GM12874 (cell line): Measurements from ENCODE around the gene MYH14.

Experiments
- TF ChIP-seq, protein P1 (sequence below): IDR thresholded peaks from 2 replicates; pipeline ENCODE4 v1.5.1; 2011; ENCODE audit warnings: low read depth, mild to moderate bottlenecking, control low read depth, low read length, moderate library complexity; ENCODE audit not compliant: insufficient read depth

MYH14 gene

GRCh38 chr19:50171752-50172151 lies 31.7 kb upstream of the MYH14 start:
- TF ChIP-seq, protein P1, sequence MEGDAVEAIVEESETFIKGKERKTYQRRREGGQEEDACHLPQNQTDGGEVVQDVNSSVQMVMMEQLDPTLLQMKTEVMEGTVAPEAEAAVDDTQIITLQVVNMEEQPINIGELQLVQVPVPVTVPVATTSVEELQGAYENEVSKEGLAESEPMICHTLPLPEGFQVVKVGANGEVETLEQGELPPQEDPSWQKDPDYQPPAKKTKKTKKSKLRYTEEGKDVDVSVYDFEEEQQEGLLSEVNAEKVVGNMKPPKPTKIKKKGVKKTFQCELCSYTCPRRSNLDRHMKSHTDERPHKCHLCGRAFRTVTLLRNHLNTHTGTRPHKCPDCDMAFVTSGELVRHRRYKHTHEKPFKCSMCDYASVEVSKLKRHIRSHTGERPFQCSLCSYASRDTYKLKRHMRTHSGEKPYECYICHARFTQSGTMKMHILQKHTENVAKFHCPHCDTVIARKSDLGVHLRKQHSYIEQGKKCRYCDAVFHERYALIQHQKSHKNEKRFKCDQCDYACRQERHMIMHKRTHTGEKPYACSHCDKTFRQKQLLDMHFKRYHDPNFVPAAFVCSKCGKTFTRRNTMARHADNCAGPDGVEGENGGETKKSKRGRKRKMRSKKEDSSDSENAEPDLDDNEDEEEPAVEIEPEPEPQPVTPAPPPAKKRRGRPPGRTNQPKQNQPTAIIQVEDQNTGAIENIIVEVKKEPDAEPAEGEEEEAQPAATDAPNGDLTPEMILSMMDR = no peak

- TF ChIP-seq, protein P1 = no peak
Observed at GRCh38 chr19:50172726-50173125, 30.7 kb upstream of the MYH14 start.

DNA sequence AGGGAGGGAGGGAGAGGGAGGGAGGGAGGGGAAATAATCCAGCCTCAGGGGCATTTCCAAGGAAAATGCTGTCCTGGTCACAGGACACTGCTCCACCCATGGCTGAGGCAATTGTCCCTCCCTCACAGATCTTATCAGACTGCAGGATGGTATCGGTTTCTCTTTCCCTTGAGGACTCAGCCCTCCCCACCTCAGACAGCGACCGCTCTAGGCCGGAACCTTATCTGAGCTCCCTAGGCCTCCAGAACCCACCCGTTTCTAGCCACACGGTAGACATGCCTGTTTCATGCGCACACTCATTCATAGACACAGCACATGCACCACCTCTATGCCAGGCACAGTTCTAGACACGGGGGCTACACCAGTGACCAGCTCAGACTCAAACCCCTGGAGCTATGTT lies 30.3 kb upstream of the MYH14 start:
- TF ChIP-seq, protein P1 = no peak

- TF ChIP-seq, protein P1 = no peak
Observed at GRCh38 chr19:50174100-50174793, 29.2 kb upstream of the MYH14 start.

- TF ChIP-seq, protein P1 = no peak
Observed at GRCh38 chr19:50175924-50176323, 27.5 kb upstream of the MYH14 start.

GRCh38 chr19:50176775-50177174 lies 26.6 kb upstream of the MYH14 start:
- TF ChIP-seq, protein P1 = no peak

DNA sequence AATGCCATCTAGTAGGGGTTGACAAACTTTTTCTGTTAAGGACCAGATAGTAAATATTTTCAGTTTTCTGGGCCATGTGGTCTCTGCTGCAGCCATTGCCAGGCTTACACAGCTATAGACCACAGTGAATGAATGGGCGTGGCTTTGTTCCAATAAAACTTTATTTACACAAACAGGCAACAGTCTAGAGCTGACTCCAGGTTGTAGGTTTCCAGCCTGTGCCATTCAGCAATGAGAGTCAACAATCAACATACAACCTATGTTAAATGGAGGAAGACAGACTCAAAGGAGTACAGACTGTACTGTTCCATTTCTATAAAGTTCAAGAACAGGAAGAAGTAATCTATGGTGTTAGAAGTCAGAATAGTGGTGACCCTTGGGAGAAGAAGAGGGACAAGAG lies 25.1 kb upstream of the MYH14 start:
- TF ChIP-seq, protein P1 = no peak
